Pulmonary artery endothelial cell (primary cell): ENCODE results near the gene UCP3. TPM values are rescaled to one million over a fixed set of nuclear protein-coding genes. Genes with fewer than 3 reads are reported as not detected.

ENCODE experiments used
- DNase-seq: peaks from one replicate; pipeline ENCODE4 v3.0.0-alpha.2; 2011; ENCODE audit warnings: low read depth, low spot score
- total RNA-seq: library from RNA; depleted of rRNA; stranded (reverse); fragments of >200 nt; gene quantifications from 2 replicates; pipeline ENCODE4 v1.2.3, GENCODE V29; 2014

Gene UCP3
- total RNA-seq, 1 donor from 2014 or later: 0.26 TPM

- no peak for DNase-seq
Measured at GRCh38 chr11:73978576-73979086, 30.3 kb downstream of the UCP3 start.

DNA sequence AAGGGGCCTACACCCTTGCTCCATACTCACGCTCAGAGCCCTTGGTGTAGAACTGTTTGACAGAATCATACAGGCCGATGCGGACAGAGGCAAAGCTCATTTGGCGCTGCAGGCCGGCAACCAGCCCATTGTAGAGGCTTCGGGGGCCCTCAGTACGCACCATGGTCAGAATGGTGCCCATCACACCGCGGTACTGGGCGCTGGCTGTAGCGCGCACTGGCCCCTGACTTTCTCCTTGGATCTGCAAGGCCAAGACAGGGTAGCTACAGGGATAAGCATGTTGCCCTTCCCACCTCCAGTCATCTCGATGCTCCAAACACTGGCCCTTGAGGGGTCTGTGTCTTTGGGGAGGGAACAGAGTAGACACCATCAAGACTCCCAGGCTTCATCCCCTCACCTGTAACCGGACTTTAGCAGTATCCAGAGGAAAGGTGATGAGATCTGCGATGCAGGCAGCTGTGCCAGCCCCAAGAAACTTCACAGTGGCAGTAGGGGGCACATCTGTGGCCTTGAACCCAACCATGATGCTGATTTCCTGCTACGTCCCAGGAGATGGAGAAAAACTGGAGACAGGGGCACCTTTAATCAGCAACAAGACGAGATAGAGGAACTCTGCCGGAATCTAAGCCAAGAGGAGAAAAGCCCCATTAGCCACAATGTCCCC is 30.9 kb downstream of the UCP3 start:
- no peak for DNase-seq

DNA sequence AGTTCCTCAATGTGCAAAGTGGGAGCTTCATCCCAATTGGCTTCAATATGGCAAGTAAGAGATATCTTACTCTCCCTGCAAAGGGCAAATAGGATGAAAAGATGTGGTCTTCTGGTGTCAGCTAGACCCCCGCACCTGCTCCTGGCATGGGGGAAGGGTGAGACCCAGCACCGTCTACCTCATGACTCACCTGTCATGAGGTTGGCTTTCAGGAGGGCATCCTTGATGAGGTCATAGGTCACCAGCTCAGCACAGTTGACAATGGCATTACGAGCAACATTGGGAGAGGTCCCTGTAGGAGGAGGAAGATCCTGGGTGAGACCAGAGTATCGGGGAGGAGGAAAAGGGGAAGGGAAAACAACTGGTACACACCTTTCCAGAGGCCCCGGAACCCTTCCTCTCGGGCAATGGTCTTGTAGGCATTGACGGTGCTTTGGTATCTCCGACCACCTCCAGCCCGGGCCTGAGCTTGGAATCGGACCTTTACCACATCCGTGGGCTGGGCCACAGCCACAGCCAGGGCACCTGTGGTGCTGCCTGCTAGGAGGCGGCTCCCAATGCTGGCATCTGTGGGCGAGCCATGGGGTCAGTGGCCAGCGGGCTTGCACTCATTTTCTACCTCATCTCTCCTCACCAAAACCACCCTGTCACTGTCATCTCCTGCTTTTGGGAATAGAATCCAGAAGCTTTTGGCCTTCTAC is 32.3 kb downstream of the UCP3 start:
- DNase-seq: no peak

DNA sequence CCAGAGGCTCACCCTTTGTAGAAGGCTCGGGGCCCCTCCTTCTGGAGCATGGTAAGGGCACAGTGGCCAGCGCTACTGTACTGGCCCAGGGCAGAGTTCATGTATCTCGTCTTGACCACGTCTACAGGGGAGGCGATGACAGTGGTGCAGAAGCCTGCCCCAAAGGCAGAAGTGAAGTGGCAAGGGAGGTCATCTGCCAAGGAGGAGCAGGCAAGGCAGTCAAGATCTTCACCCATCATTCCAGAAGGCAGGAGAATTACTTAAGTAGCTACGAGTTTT is 33.5 kb downstream of the UCP3 start:
- no peak for DNase-seq

- no peak for DNase-seq
Measured at GRCh38 chr11:73974604-73975478, 34.0 kb downstream of the UCP3 start.

- no peak for DNase-seq
Measured at GRCh38 chr11:73972620-73973449, 36.0 kb downstream of the UCP3 start.

DNA sequence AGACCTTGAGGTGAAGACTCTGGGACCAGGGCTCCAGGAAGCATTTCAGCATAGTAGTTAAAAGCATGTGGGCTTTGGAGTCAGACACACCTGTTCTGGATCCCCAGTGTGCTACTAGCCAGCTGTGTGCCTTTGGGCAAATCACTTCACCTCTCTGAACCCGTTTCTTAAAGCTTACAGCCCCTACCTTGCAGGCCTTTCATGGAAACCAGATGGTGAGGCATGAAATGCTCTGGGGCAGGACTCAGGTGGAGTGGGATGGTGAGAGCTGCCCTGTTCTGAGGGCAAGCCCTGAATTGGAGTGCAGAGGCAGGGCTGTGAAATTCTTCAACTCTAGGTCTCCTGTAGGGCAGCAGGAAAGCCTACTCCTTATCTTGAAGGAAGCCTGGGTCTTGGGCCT is 36.7 kb downstream of the UCP3 start:
- DNase-seq: no peak

- no peak for DNase-seq
Measured at GRCh38 chr11:73971175-73971719, 37.6 kb downstream of the UCP3 start.

DNA sequence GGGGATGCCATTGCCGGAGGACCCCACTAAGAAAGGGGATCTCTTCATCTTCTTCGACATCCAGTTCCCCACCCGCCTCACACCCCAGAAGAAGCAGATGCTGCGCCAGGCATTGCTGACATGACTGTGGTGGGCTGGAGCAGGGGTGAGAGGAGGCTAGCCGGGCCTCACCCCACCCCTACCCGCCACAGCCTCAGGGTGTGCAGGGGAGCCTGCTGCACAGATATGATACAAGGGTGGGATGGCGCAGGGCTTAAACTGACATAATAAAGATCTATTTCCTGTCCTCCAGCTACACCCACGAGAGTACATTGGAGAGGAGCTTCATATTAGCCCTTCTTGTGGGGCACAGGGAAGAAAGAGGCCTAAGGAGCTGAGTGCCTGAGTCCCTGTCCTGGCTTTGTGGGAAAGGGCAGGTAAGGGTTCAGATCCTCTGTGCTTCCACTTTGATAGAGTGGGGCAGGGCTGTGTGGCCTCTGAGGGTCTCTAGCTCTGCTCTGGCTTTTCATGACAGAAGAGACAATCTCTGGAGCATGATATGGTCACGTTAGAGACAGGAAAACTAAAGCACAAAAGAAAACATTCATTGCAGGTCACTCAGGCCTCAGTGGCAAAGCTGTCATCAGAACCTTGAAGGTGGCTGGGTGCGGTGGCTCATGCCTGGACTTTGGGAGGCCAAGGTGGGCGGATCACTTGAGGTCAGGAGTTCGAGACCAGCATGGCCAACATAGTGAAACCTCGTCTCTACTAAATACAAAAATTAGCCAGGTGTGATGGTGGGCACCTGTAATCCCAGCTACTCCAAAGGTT is 38.7 kb downstream of the UCP3 start:
- DNase-seq: no peak

GRCh38 chr11:73969091-73969490 is 39.8 kb downstream of the UCP3 start:
- DNase-seq: no peak

- DNase-seq: no peak
Measured at GRCh38 chr11:73968356-73968966, 40.4 kb downstream of the UCP3 start.

DNA sequence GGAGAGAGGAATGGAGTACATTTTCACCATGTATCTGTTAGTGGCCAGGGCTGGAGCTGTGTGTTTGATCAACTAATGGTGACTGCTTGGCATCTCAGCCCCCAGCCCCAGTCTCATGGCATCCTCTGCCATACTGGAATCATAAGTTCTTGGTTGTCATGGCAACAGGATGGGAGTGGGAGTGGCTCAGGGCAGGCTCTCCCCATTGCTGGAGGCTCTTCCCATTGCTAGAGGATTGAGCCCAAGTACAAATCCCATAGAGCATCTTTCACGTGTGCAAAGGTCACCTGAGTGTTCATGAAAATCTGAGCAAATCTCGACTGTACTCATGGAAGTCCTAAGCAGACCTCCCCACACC is 43.1 kb downstream of the UCP3 start:
- no peak for DNase-seq

- no peak for DNase-seq
Measured at GRCh38 chr11:73965076-73965763, 43.7 kb downstream of the UCP3 start.

DNA sequence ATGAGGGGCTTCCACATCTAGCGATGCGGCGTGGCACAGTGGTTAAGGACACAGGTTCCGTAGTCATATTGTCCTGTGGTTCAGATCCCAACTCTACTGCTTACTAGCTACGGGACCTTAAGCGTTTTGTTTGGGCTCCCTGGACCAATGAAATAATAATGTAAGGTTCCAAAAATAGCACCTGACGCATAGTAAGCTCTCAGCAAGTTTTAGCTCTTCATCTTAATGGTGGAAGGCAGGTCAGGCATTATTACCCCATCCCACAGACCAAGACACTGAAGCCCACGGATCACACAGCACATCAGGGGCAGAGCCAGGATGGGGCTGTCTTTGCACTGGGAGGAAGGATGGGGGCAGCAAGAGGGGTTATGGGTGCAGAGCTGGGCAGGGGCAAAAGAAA is 45.0 kb downstream of the UCP3 start:
- DNase-seq: no peak

- no peak for DNase-seq
Measured at GRCh38 chr11:73962101-73962705, 46.7 kb downstream of the UCP3 start.

GRCh38 chr11:73961321-73961720 is 47.6 kb downstream of the UCP3 start:
- DNase-seq: no peak

GRCh38 chr11:73958521-73959141 is 50.3 kb downstream of the UCP3 start:
- DNase-seq: no peak

GRCh38 chr11:73957654-73958361 is 51.1 kb downstream of the UCP3 start:
- DNase-seq: no peak
